ENCODE measurements around the gene NLE1. TPM values are rescaled to one million over a fixed set of nuclear protein-coding genes. Genes with fewer than 3 reads are reported as not detected.
"Not testable (repeated sequence)": the region's sequence is repeated elsewhere in the genome, so short reads cannot be mapped to it uniquely, and the experiment has no call there.

Gene NLE1
- total RNA-seq, 6 experiments from 2014 or later, result 4.9 to 12.3 (median 5.9) TPM

GRCh38 chr17:35152421-35153140 is 10.5 kb upstream of the NLE1 start:
- intact Hi-C loops (cut with DNase I), result no loop called here
- Histone ChIP-seq H3K27me3 (no peaks in the 10 kb centered on the region), H3K4me1 (no peaks in the 10 kb centered on the region), H3K4me3 (no peak overlapping the region), H3K27ac (no peak overlapping the region), H3K36me3 (no peaks in the 10 kb centered on the region), H3K9me3 (no peaks in the 10 kb centered on the region)
- peak in 1 of 3 donors; percentile 7 for DNase-seq
- ATAC-seq, result no peak
- 46% methylated on average over 13 of the region's 13 CpGs for WGBS (ENCODE audit: insufficient coverage, low coverage, low lambda C conversion rate, missing lambda C conversion rate)
- no peak for TF ChIP-seq POLR2A (IDR thresholded peaks at IDR 0.05)
- no peak for TF ChIP-seq CTCF (IDR thresholded peaks at IDR 0.05)

GRCh38 chr17:35151080-35151479 is 9.0 kb upstream of the NLE1 start:
- 72% methylated on average over 5 of the region's 29 CpGs for WGBS (ENCODE audit: insufficient coverage, low coverage, low lambda C conversion rate, missing lambda C conversion rate)
- not testable (repeated sequence) for ATAC-seq

DNA sequence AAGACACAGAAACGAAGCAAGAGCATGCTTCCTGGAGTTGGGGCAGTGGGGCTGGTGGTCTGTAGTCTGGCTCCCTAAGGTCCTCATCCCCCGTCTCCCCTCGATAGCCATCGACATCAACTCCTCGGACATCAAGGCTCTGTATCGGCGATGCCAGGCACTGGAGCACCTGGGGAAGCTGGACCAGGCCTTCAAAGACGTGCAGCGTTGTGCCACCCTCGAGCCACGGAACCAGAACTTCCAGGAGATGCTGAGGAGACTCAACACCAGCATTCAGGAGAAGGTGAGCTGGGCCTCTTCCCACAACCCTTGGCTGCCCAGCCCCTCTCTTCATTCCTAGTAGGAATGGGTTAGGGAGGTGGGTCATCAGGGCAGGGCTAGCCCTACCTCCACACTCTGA is 7.8 kb upstream of the NLE1 start:
- DNase-seq (peak in 1 of 3 donors; percentile 27), ATAC-seq (no peak)
- no peaks in the 10 kb centered on the region for H3K4me1 ChIP-seq
- no peak overlapping the region for H3K27ac ChIP-seq
- 68% methylated on average over 2 of the region's 11 CpGs for WGBS (ENCODE audit: insufficient coverage, low coverage, low lambda C conversion rate, missing lambda C conversion rate)
- H3K27me3 ChIP-seq, result no peaks in the 10 kb centered on the region
- no peaks in the 10 kb centered on the region for H3K36me3 ChIP-seq
- intact Hi-C loops (cut with DNase I), result no loop called here
- no peaks in the 10 kb centered on the region for H3K9me3 ChIP-seq
- TF ChIP-seq CTCF (IDR thresholded peaks at IDR 0.05) (no peak), POLR2A (IDR thresholded peaks at IDR 0.05) (no peak)
- no peak overlapping the region for H3K4me3 ChIP-seq

More at GRCh38 chr17:35151080-35151479, 9.0 kb upstream of the NLE1 start:
- intact Hi-C loops (cut with DNase I); H3K9me3 ChIP-seq; H3K4me3 ChIP-seq; H3K27me3 ChIP-seq; H3K36me3 ChIP-seq; H3K4me1 ChIP-seq; H3K27ac ChIP-seq: not testable (repeated sequence)
- peak in 1 of 3 donors; percentile 29 for DNase-seq

DNA sequence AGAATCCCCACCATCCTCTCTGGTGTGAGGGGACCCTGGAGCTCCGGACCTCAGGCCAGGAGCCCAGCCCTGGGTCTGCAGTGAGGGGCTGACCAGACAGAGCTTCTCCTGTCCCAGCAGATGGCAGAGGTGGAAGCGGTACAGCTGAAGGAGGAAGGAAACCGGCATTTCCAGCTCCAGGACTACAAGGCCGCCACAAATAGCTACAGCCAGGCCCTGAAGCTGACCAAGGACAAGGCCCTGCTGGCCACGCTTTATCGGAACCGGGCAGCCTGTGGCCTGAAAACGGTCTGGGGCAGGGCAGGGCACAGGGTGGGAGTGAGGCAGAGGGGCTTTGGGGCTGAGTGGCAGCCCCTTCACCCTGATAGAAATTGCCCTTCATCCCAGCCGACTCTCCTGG is 6.0 kb upstream of the NLE1 start:
- no peak overlapping the region for H3K27ac ChIP-seq
- H3K4me3 ChIP-seq, result no peak overlapping the region
- H3K9me3 ChIP-seq, result no peaks in the 10 kb centered on the region
- no peaks in the 10 kb centered on the region for H3K27me3 ChIP-seq
- intact Hi-C loops (cut with DNase I), result no loop called here
- H3K36me3 ChIP-seq, result no peaks in the 10 kb centered on the region
- DNase-seq, result peak in 1 of 3 donors; percentile 26
- H3K4me1 ChIP-seq, result no peaks in the 10 kb centered on the region
- TF ChIP-seq POLR2A (IDR thresholded peaks at IDR 0.05) (no peak), CTCF (IDR thresholded peaks at IDR 0.05) (no peak)
- ATAC-seq, result peak; percentile 12 to 49 (median 32)
- no CpG with 5 or more reads among the region's 9 CpGs for WGBS (ENCODE audit: insufficient coverage, low coverage, low lambda C conversion rate, missing lambda C conversion rate)

- no peak for TF ChIP-seq POLR2A (IDR thresholded peaks at IDR 0.05)
- TF ChIP-seq CTCF (IDR thresholded peaks at IDR 0.05), result no peak
- intact Hi-C loops (cut with DNase I), result no loop called here
- Histone ChIP-seq H3K4me1 (no peaks in the 10 kb centered on the region), H3K27me3 (no peaks in the 10 kb centered on the region), H3K27ac (no peak within 1 kb of the TSS), H3K9me3 (no peaks in the 10 kb centered on the region), H3K36me3 (no peaks in the 10 kb centered on the region), H3K4me3 (no peak within 1 kb of the TSS)
- WGBS (ENCODE audit: insufficient coverage, low coverage, low lambda C conversion rate, missing lambda C conversion rate), result 61% methylated on average over 4 of the region's 4 CpGs
- DNase-seq, result peak in 1 of 3 donors; percentile 31
- ATAC-seq, result peak in 1 of 4 donors; percentile 14
Measured at GRCh38 chr17:35147375-35147905, 5.3 kb upstream of the NLE1 start, which contains the start of gene UNC45B. Gene UNC45B (plus strand): TSS chr17:35147817. CDS start chr17:35148264, 447 bp downstream.

Measured in right lobe of liver (tissue), 6 donors.